OCI-LY1 (cell line): ENCODE data around the gene CNTD1.
A peak's percentile ranks its signal among the peaks of the same experiment; 100 is the strongest.

Experiments used
- H2AFZ ChIP-seq: fragments of 200-600 bp; sonication (generic), shearing (Covaris generic); 2 replicates; pipeline ENCODE4 v1.6.0; 2014; ENCODE audit warnings: antibody characterized with exemption, mild to moderate bottlenecking, low read length
- H3F3A ChIP-seq: fragments of 200-600 bp; sonication (generic), shearing (Covaris generic); 2 replicates; pipeline ENCODE4 v1.6.0; 2014; ENCODE audit warnings: mild to moderate bottlenecking, antibody characterized with exemption, low read length, moderate library complexity; ENCODE audit not compliant: insufficient read depth
- H3K27ac ChIP-seq: fragments of 200-600 bp; sonication (generic); 2 replicates; pipeline ENCODE4 v1.5.1; 2014; ENCODE audit warnings: low read length, mixed run types, mild to moderate bottlenecking, low read depth; ENCODE audit not compliant: poor library complexity, severe bottlenecking
- H3K27me3 ChIP-seq: fragments of 200-600 bp; sonication (generic); 2 replicates; pipeline ENCODE4 v1.6.0; 2014; ENCODE audit warnings: antibody characterized with exemption, mild to moderate bottlenecking, low read length, moderate library complexity; ENCODE audit not compliant: insufficient read depth
- H3K36me3 ChIP-seq: fragments of 200-600 bp; sonication (generic); 2 replicates; pipeline ENCODE4 v1.6.1; 2014; ENCODE audit warnings: mild to moderate bottlenecking, antibody characterized with exemption, low read length, moderate library complexity, mixed read lengths; ENCODE audit not compliant: insufficient read depth
- H3K4me1 ChIP-seq: fragments of 200-600 bp; sonication (generic); 2 replicates; pipeline ENCODE4 v1.5.1; 2014; ENCODE audit warnings: mild to moderate bottlenecking, low read length, moderate library complexity; ENCODE audit not compliant: insufficient read depth, severe bottlenecking
- H3K4me2 ChIP-seq: fragments of 200-600 bp; sonication (generic), shearing (Covaris generic); 2 replicates; pipeline ENCODE4 v1.6.1; 2014; ENCODE audit warnings: low read length
- H3K4me3 ChIP-seq: fragments of 200-600 bp; sonication (generic); 2 replicates; pipeline ENCODE4 v1.5.1; 2014; ENCODE audit warnings: low read length, low read depth, mild to moderate bottlenecking, mixed read lengths; ENCODE audit not compliant: poor library complexity, severe bottlenecking
- H3K79me2 ChIP-seq: fragments of 200-600 bp; shearing (Covaris generic); 2 replicates; pipeline ENCODE4 v1.6.1; 2016; ENCODE audit warnings: mixed run types, low read length, mixed read lengths; ENCODE audit not compliant: insufficient read depth
- H3K9ac ChIP-seq: fragments of 200-600 bp; sonication (generic), shearing (Covaris generic); 2 replicates; pipeline ENCODE4 v1.6.1; 2014; ENCODE audit warnings: mild to moderate bottlenecking, low read length, mixed read lengths
- H3K9me2 ChIP-seq: fragments of 200-600 bp; sonication (generic), shearing (Covaris generic); 2 replicates; pipeline ENCODE4 v1.6.1; 2014; ENCODE audit warnings: low read depth, mild to moderate bottlenecking, low read length, mixed read lengths
- H3K9me3 ChIP-seq: fragments of 200-600 bp; shearing (Covaris generic); 2 replicates; pipeline ENCODE4 v1.6.1; 2014; ENCODE audit warnings: low read length, mixed read lengths
- H4K20me1 ChIP-seq: fragments of 200-600 bp; sonication (generic), shearing (Covaris generic); 2 replicates; pipeline ENCODE4 v1.6.0; 2016; ENCODE audit warnings: mild to moderate bottlenecking, low read length; ENCODE audit not compliant: insufficient read depth
- CTCF ChIP-seq: fragments of 200-600 bp; sonication (generic), shearing (Covaris generic); IDR thresholded peaks from 2 replicates; pipeline ENCODE4 v1.5.1; 2017; ENCODE audit warnings: mild to moderate bottlenecking, antibody characterized with exemption, low read length, moderate library complexity, mixed read lengths
- EZH2 ChIP-seq: fragments of 200-600 bp; sonication (generic), shearing (Covaris generic); IDR thresholded peaks from 2 replicates; pipeline ENCODE4 v1.8.0; 2017; ENCODE audit warnings: borderline replicate concordance, mixed run types, mild to moderate bottlenecking, antibody characterized with exemption, low read length, moderate library complexity, mixed read lengths

Gene CNTD1

GRCh38 chr17:42798383-42799380 lies at the start of gene CNTD1, which contains the start of gene COA3:
Gene CNTD1 (plus strand): TSS chr17:42798861. CDS start chr17:42799068, 207 bp downstream.
Gene COA3 (minus strand): TSS chr17:42798704. CDS start chr17:42798681, 23 bp downstream.
- H3K4me2 ChIP-seq = peak within 1 kb of the TSS; percentile 91
- no peaks in the 10 kb centered on the region for H4K20me1 ChIP-seq
- peak within 1 kb of the TSS; percentile 91 for H3K4me3 ChIP-seq
- H3K9ac ChIP-seq = peak within 1 kb of the TSS; percentile 83
- no peaks in the 10 kb centered on the region for H3K36me3 ChIP-seq
- no peak for TF ChIP-seq EZH2
- TF ChIP-seq CTCF = no peak
- peak within 1 kb of the TSS; percentile 84 for H2AFZ ChIP-seq
- no peaks in the 10 kb centered on the region for H3K9me3 ChIP-seq
- H3K27me3 ChIP-seq = no peaks in the 10 kb centered on the region
- no peak within 1 kb of the TSS for H3K27ac ChIP-seq
- no peaks in the 10 kb centered on the region for H3K79me2 ChIP-seq
- H3K4me1 ChIP-seq = peaks cover 15% of the 10 kb centered on the region
- H3F3A ChIP-seq = no peaks in the 10 kb centered on the region
- no peaks in the 10 kb centered on the region for H3K9me2 ChIP-seq

GRCh38 chr17:42748908-42749798 lies 49.5 kb upstream of the CNTD1 start:
- Histone ChIP-seq H2AFZ (no peak overlapping the region), H3K79me2 (peaks cover under 1% of the 10 kb centered on the region; the same call in 1 of the 2 replicates), H3K4me1 (peaks cover 5% of the 10 kb centered on the region), H3K36me3 (no peaks in the 10 kb centered on the region), H3K4me3 (no peak overlapping the region), H3K9ac (no peak overlapping the region), H3K27me3 (no peaks in the 10 kb centered on the region), H3K9me2 (no peaks in the 10 kb centered on the region), H3K27ac (no peak overlapping the region), H3F3A (no peaks in the 10 kb centered on the region), H3K4me2 (no peak overlapping the region), H4K20me1 (no peaks in the 10 kb centered on the region), H3K9me3 (no peaks in the 10 kb centered on the region)
- TF ChIP-seq EZH2 (no peak), CTCF (no peak)

- Histone ChIP-seq H3K27me3 (no peaks in the 10 kb centered on the region), H3F3A (no peaks in the 10 kb centered on the region), H3K27ac (no peak overlapping the region), H3K4me2 (no peak overlapping the region), H3K36me3 (no peaks in the 10 kb centered on the region), H3K9me2 (no peaks in the 10 kb centered on the region), H4K20me1 (no peaks in the 10 kb centered on the region), H3K79me2 (no peaks in the 10 kb centered on the region), H3K9me3 (no peaks in the 10 kb centered on the region), H3K9ac (no peak overlapping the region), H3K4me3 (no peak overlapping the region), H2AFZ (no peak overlapping the region), H3K4me1 (no peaks in the 10 kb centered on the region)
- TF ChIP-seq EZH2 (no peak), CTCF (no peak)
These were observed 47.8 kb upstream of the CNTD1 start for GRCh38 chr17:42750739-42751344.
